BLaER1 (cell line): ENCODE results near the gene ABTB1.

Experiments used
- H3K27ac ChIP-seq: shearing (Covaris generic); formaldehyde crosslinking; 2 replicates; pipeline ENCODE4 v1.8.1; 2022
- H3K27me3 ChIP-seq: shearing (Covaris generic); formaldehyde crosslinking; 2 replicates; pipeline ENCODE4 v1.8.1; 2022
- H3K36me3 ChIP-seq: shearing (Covaris generic); formaldehyde crosslinking; 2 replicates; pipeline ENCODE4 v1.8.1; 2022
- H3K4me1 ChIP-seq: shearing (Covaris generic); formaldehyde crosslinking; 2 replicates; pipeline ENCODE4 v1.8.1; 2022
- H3K4me2 ChIP-seq: shearing (Covaris generic); formaldehyde crosslinking; 2 replicates; pipeline ENCODE4 v1.8.1; 2022
- H3K4me3 ChIP-seq: shearing (Covaris generic); formaldehyde crosslinking; 2 replicates; pipeline ENCODE4 v1.8.1; 2022
- H3K9ac ChIP-seq: shearing (Covaris generic); formaldehyde crosslinking; 2 replicates; pipeline ENCODE4 v1.8.1; 2022
- H3K9me3 ChIP-seq: shearing (Covaris generic); formaldehyde crosslinking; 2 replicates; pipeline ENCODE4 v1.8.1; 2022
- H4K20me1 ChIP-seq: shearing (Covaris generic); formaldehyde crosslinking; 2 replicates; pipeline ENCODE4 v1.8.1; 2022
- Cebpa-rat ChIP-seq: shearing (Covaris generic); IDR thresholded peaks from 2 replicates; pipeline ENCODE4 v1.8.1; 2022

Gene ABTB1

GRCh38 chr3:127690823-127691452 is 18.2 kb downstream of the ABTB1 start:
- peak overlapping the region; percentile 61 for H3K9ac ChIP-seq
- peak overlapping the region; percentile 94 for H3K4me2 ChIP-seq
- H4K20me1 ChIP-seq: no peaks in the 10 kb centered on the region
- H3K4me1 ChIP-seq: peaks cover 59% of the 10 kb centered on the region
- no peaks in the 10 kb centered on the region for H3K9me3 ChIP-seq
- H3K27me3 ChIP-seq: no peaks in the 10 kb centered on the region
- no peaks in the 10 kb centered on the region for H3K36me3 ChIP-seq
- H3K4me3 ChIP-seq: no peak overlapping the region
- TF ChIP-seq Cebpa-rat: no peak
- H3K27ac ChIP-seq: peak overlapping the region; percentile 78

GRCh38 chr3:127691489-127691888 is 18.7 kb downstream of the ABTB1 start:
- Histone ChIP-seq H3K9me3 (no peaks in the 10 kb centered on the region), H3K9ac (peak overlapping the region; percentile 61), H3K4me3 (no peak overlapping the region), H3K4me2 (peak overlapping the region; percentile 94), H3K27ac (peak overlapping the region; percentile 78; the same call in 1 of the 2 replicates), H3K27me3 (no peaks in the 10 kb centered on the region), H3K4me1 (peaks cover 64% of the 10 kb centered on the region), H4K20me1 (no peaks in the 10 kb centered on the region), H3K36me3 (no peaks in the 10 kb centered on the region)
- TF ChIP-seq Cebpa-rat: no peak

DNA sequence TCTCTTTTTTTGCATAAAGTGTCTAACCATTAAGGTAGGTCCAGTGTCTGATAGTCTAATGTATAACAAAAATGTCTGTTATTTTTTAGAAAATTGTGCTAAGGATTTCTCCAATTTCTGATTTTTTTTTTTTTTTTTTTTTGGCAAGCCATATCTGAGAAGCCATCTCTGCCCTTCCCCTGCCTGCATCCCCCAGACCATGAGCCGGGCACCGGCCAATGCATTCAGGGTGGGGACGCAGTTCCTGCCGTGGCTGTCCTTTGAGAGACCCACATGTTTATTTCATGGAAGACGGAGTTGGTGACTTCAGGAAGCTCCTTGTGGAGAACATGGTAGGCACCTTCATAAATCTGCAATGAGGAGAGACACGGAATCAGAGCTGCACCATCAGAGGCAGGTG is 19.2 kb downstream of the ABTB1 start:
- Histone ChIP-seq H3K4me3 (no peak overlapping the region), H3K4me1 (peaks cover 69% of the 10 kb centered on the region), H3K9me3 (no peaks in the 10 kb centered on the region), H3K27ac (no peak overlapping the region), H3K36me3 (no peaks in the 10 kb centered on the region), H3K9ac (no peak overlapping the region), H3K27me3 (no peaks in the 10 kb centered on the region), H3K4me2 (peak overlapping the region; percentile 94), H4K20me1 (no peaks in the 10 kb centered on the region)
- no peak for TF ChIP-seq Cebpa-rat

DNA sequence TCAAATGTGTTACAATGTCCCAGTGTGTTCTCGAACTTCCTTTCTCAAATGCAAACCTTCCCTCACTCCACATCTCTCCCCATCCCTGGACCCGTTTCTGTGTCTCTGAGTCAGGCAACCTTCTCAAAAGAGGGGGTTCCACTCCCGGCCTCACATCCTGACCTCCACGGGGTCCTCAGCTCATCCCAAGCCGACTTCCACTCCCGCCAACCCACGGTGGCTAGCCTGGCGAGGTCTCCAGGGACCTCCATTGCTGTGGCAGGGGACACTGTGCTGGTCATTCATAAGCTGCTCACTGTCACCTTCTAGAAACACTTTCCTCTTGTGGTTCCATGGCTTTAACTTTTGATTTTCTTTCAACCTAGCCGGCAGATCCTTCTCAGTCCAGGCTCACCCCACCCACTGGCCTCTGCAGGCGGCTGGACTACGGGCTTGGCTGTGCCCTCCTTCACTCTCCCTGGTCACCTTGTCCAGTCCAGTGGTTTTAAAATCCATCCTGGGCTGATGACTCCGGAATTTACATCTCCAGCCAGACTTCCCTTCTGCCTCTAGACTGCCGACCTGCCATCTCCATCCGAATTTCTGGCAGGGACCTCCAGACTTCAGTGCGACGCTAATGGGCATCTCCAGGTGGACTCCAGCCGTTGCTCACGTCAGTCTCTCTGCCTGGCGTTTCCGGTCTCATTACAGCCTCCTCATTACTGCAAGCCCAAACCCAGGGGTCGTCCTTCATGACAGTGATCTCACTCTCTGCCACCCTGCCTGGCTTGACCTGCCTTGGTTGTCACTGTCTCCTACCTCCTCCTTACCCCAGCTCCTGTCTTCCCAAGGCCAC is 20.0 kb downstream of the ABTB1 start:
- H3K27ac ChIP-seq: no peak overlapping the region
- no peaks in the 10 kb centered on the region for H3K36me3 ChIP-seq
- no peak for TF ChIP-seq Cebpa-rat
- no peaks in the 10 kb centered on the region for H4K20me1 ChIP-seq
- no peaks in the 10 kb centered on the region for H3K9me3 ChIP-seq
- H3K27me3 ChIP-seq: no peaks in the 10 kb centered on the region
- peaks cover 76% of the 10 kb centered on the region for H3K4me1 ChIP-seq
- no peak overlapping the region for H3K4me3 ChIP-seq
- H3K9ac ChIP-seq: no peak overlapping the region
- H3K4me2 ChIP-seq: peak overlapping the region; percentile 94

DNA sequence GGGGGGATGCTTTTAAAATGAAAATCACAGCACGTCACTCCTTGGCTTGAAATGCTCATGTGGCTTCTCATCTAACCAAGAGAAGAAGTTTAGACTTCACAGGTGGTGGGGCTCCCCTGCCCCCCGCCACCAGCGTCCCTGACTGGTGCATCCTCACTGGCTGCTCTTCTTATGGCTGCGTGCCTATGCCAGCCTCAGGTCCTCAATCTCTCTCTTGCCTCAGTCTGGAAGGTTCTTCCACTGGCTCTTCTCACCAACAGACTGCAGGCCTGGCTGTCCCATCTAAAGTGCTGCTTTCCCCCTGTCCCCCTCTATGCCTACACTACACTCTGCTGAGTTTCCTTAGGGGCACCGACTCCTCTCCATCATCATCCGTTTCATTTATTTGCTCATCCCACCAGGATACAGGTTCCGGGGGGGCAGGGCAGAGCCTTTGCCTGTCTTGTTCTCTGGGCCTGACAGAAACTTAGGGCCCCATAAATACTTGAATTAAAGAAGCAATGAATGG is 20.6 kb downstream of the ABTB1 start:
- Histone ChIP-seq H3K4me2 (peak overlapping the region; percentile 94; the same call in 1 of the 2 replicates), H4K20me1 (no peaks in the 10 kb centered on the region), H3K27me3 (no peaks in the 10 kb centered on the region), H3K9me3 (no peaks in the 10 kb centered on the region), H3K4me1 (peaks cover 83% of the 10 kb centered on the region), H3K4me3 (no peak overlapping the region), H3K9ac (no peak overlapping the region), H3K27ac (no peak overlapping the region), H3K36me3 (no peaks in the 10 kb centered on the region)
- no peak for TF ChIP-seq Cebpa-rat

DNA sequence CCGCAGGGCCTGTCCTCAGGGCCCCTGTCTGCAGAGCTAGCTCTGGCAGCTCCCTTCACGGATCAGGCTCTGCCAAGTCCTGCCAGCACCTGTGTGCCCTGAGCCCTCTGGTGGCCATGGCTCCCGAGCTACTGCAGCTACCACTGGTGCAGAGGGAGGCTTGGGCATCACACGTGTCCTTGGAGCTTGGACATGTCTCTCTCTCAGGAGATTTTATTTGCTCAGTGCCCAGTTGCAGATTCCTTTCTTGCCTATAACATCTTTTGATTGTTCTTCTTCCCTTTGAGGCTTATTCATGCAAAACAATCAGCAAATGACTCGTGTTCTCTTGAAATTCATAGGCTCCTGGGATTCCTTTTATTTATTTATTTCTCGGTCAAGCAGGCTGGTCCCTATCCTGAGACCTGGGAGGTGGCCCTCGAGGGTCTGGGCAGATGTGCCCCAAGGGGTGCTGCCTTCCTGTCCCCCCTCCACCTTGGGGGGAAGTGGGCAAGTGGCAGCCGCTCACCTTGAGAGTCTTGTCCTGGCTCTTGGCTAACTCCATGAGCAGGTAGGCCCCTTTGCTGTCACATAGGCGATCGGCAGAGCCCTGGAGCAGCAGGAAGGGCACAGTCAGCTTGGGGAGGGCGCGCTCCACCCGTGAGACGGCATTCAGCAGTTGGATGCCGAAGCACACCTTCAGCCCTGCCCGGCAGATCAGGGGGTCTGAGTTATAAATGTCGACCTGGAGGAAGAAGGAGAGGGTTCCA is 21.9 kb downstream of the ABTB1 start:
- Histone ChIP-seq H3K9me3 (no peaks in the 10 kb centered on the region), H3K27ac (no peak overlapping the region), H3K27me3 (no peaks in the 10 kb centered on the region), H3K4me2 (no peak overlapping the region), H4K20me1 (no peaks in the 10 kb centered on the region), H3K36me3 (no peaks in the 10 kb centered on the region), H3K4me1 (peaks cover 85% of the 10 kb centered on the region), H3K4me3 (no peak overlapping the region), H3K9ac (no peak overlapping the region)
- no peak for TF ChIP-seq Cebpa-rat

DNA sequence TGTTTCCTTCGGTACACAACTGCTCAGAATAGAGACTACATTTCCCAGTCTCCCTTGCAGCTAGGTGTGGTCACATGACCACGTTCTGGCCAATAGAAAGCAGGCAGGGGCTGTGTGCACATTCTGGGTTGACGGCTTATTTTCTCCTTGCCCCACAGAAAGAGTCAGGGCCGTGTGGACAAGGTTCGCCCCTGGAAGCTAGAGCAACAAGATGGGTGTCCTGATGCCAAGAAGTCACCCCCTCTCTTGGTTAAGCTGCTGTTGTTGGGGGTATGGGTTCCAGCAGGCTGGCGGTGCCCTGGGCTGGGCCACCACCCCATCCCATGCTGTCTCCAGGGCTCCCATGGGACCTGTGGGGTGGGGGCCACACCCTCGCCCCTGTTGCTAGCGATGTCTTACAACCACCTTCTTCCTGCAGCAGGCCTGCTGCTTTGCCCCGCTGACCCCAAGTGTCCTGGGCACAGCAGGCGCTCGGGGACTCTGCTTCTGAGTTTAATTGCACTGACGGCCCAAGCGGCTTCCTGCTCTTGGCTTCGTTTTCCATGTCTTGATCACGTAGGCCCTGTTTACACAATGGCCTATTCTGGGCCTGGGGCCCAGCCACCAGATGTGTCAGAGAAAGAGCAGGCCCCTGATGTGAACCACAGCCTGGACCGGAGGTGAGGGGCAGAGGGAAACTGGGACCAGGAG is 24.9 kb downstream of the ABTB1 start:
- Histone ChIP-seq H3K9ac (peak overlapping the region; percentile 25), H3K4me3 (peak overlapping the region; percentile 58)

GRCh38 chr3:127698286-127698685 is 25.5 kb downstream of the ABTB1 start:
- peak overlapping the region; percentile 25 for H3K9ac ChIP-seq

More for the DNA sequence above, 24.9 kb downstream of the ABTB1 start:
- no peaks in the 10 kb centered on the region for H3K36me3 ChIP-seq
- no peaks in the 10 kb centered on the region for H4K20me1 ChIP-seq
- H3K4me2 ChIP-seq: peak overlapping the region; percentile 89
- peaks cover 67% of the 10 kb centered on the region for H3K4me1 ChIP-seq
- H3K27ac ChIP-seq: peak overlapping the region; percentile 65
- H3K9me3 ChIP-seq: no peaks in the 10 kb centered on the region
- TF ChIP-seq Cebpa-rat: no peak
- no peaks in the 10 kb centered on the region for H3K27me3 ChIP-seq

More at GRCh38 chr3:127698286-127698685, 25.5 kb downstream of the ABTB1 start:
- Histone ChIP-seq H3K4me2 (peak overlapping the region; percentile 89), H3K4me1 (peaks cover 61% of the 10 kb centered on the region), H3K36me3 (no peaks in the 10 kb centered on the region), H4K20me1 (no peaks in the 10 kb centered on the region), H3K4me3 (peak overlapping the region; percentile 58), H3K27ac (peak overlapping the region; percentile 65), H3K27me3 (no peaks in the 10 kb centered on the region), H3K9me3 (no peaks in the 10 kb centered on the region)
- no peak for TF ChIP-seq Cebpa-rat
